Neural progenitor cell (in vitro differentiated cells): ENCODE data around the gene RPS2. TPM values are rescaled to one million over a fixed set of nuclear protein-coding genes. Genes with fewer than 3 reads are reported as not detected.

ENCODE experiments used
- DNase-seq: peaks from one replicate; pipeline ENCODE4 v3.0.0-alpha.2; 2016; ENCODE audit warnings: low spot score
- H2AFZ ChIP-seq: fragments of 200-600 bp; sonication (generic); replicated peaks from 2 replicates; pipeline ENCODE4 v1.6.1; 2016; ENCODE audit warnings: antibody characterized with exemption
- H3F3A ChIP-seq: fragments of 200-600 bp; sonication (generic); 2 replicates; pipeline ENCODE4 v1.6.1; 2016; ENCODE audit warnings: antibody characterized with exemption, low read depth
- H3K27ac ChIP-seq: fragments of 200-600 bp; sonication (generic); 2 replicates; pipeline ENCODE4 v1.5.1; 2016; ENCODE audit warnings: mild to moderate bottlenecking
- H3K27me3 ChIP-seq: fragments of 200-600 bp; sonication (generic); 2 replicates; pipeline ENCODE4 v1.6.1; 2016; ENCODE audit warnings: mild to moderate bottlenecking, moderate library complexity
- H3K36me3 ChIP-seq: fragments of 200-600 bp; sonication (generic); 2 replicates; pipeline ENCODE4 v1.5.1; 2016
- H3K4me1 ChIP-seq: fragments of 200-600 bp; sonication (generic); 2 replicates; pipeline ENCODE4 v1.6.1; 2016; ENCODE audit warnings: mixed run types
- H3K4me2 ChIP-seq: fragments of 200-600 bp; sonication (generic); 2 replicates; pipeline ENCODE4 v1.6.1; 2016
- H3K4me3 ChIP-seq: fragments of 200-600 bp; sonication (generic); 2 replicates; pipeline ENCODE4 v1.5.1; 2016
- H3K79me2 ChIP-seq: fragments of 200-600 bp; sonication (generic); 2 replicates; pipeline ENCODE4 v1.6.1; 2016; ENCODE audit warnings: low read depth
- H3K9ac ChIP-seq: fragments of 200-600 bp; sonication (generic); 2 replicates; pipeline ENCODE4 v1.6.1; 2016
- H3K9me3 ChIP-seq: fragments of 200-600 bp; sonication (generic); 2 replicates; pipeline ENCODE4 v1.5.1; 2016; ENCODE audit warnings: low read depth
- H4K20me1 ChIP-seq: fragments of 200-600 bp; sonication (generic); 2 replicates; pipeline ENCODE4 v1.6.1; 2016; ENCODE audit warnings: low read depth
- H3K27ac Mint-ChIP-seq: 3 replicates; pipeline ENCODE4 v1.8.0; 2021; ENCODE audit warnings: mixed read lengths
- H3K27me3 Mint-ChIP-seq: 2 replicates; pipeline ENCODE4 v1.8.0; 2022; ENCODE audit warnings: low read depth, mild to moderate bottlenecking, inconsistent platforms, moderate library complexity, mixed read lengths; ENCODE audit not compliant: insufficient read depth
- H3K36me3 Mint-ChIP-seq: 3 replicates; pipeline ENCODE4 v1.8.0; 2021; ENCODE audit warnings: mixed read lengths
- H3K4me1 Mint-ChIP-seq: 3 replicates; pipeline ENCODE4 v1.8.0; 2021; ENCODE audit warnings: mixed read lengths
- H3K4me3 Mint-ChIP-seq: 3 replicates; pipeline ENCODE4 v1.8.0; 2021; ENCODE audit warnings: mild to moderate bottlenecking, moderate library complexity, mixed read lengths
- H3K9me3 Mint-ChIP-seq: 3 replicates; pipeline ENCODE4 v1.8.0; 2020; ENCODE audit warnings: mixed read lengths
- EZH2 ChIP-seq: fragments of 200-600 bp; sonication (generic); IDR thresholded peaks from 2 replicates; pipeline ENCODE4 v1.6.1; 2017; ENCODE audit warnings: antibody characterized with exemption, mild to moderate bottlenecking, moderate library complexity
- EZH2phosphoT487 ChIP-seq: fragments of 200-600 bp; sonication (generic); IDR thresholded peaks from 2 replicates; pipeline ENCODE4 v1.6.1; 2017; ENCODE audit warnings: antibody characterized with exemption
- total RNA-seq: library from RNA; depleted of rRNA; stranded (reverse); fragments of >200 nt; gene quantifications from 2 replicates; pipeline ENCODE4 v1.2.3, GENCODE V29; 2015; ENCODE audit warnings: low replicate concordance
- TF ChIP-seq, protein P1 (sequence below): fragments of 200-600 bp; sonication (generic); IDR thresholded peaks from 2 replicates; pipeline ENCODE4 v1.5.1; 2017; ENCODE audit warnings: antibody characterized with exemption, mild to moderate bottlenecking

Gene RPS2
- total RNA-seq, 1 donor from 2014 or later = 3,079 TPM

DNA sequence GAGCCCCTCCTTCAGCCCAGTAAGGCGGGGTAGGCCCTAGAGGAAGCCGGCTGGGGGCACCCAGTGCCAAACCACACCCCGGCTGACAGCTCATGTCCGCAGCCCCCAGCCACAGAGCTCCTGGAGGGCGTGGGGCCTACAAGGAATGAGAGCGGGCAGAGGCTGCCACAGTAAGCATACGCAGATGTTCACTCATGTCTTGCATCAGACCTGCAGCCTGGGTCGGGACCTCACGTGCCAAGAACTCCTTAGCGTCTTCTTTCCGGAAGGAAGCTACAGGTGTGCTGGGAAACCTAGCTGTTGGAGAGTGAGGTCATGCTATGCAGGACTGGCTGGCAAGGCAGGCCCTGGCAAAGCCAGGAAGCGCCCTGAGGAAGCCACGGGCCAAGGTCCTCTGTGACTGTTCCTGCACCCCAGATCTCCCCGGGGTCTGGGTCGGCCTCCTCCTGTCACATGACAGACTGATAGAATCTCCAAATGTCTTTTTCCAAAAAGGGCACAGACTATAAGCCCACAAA lies 43.4 kb upstream of the RPS2 start:
- Mint-ChIP-seq H3K4me1 (peaks cover 34% of the 10 kb centered on the region), H3K9me3 (no peaks in the 10 kb centered on the region), H3K4me3 (peak overlapping the region; percentile 88), H3K36me3 (peaks cover 3% of the 10 kb centered on the region), H3K27me3 (peaks cover 2% of the 10 kb centered on the region), H3K27ac (no peak overlapping the region)
- DNase-seq = no peak
- TF ChIP-seq, protein P1, sequence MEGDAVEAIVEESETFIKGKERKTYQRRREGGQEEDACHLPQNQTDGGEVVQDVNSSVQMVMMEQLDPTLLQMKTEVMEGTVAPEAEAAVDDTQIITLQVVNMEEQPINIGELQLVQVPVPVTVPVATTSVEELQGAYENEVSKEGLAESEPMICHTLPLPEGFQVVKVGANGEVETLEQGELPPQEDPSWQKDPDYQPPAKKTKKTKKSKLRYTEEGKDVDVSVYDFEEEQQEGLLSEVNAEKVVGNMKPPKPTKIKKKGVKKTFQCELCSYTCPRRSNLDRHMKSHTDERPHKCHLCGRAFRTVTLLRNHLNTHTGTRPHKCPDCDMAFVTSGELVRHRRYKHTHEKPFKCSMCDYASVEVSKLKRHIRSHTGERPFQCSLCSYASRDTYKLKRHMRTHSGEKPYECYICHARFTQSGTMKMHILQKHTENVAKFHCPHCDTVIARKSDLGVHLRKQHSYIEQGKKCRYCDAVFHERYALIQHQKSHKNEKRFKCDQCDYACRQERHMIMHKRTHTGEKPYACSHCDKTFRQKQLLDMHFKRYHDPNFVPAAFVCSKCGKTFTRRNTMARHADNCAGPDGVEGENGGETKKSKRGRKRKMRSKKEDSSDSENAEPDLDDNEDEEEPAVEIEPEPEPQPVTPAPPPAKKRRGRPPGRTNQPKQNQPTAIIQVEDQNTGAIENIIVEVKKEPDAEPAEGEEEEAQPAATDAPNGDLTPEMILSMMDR = no peak
- TF ChIP-seq EZH2phosphoT487 (no peak), EZH2 (no peak)
- Histone ChIP-seq H3K27ac (no peak overlapping the region), H2AFZ (no peak overlapping the region), H3K4me1 (peaks cover 17% of the 10 kb centered on the region), H3K4me2 (peak overlapping the region; percentile 89), H3K4me3 (peak overlapping the region; percentile 100), H3K9me3 (no peaks in the 10 kb centered on the region), H3K79me2 (peaks cover 51% of the 10 kb centered on the region), H4K20me1 (peaks cover 60% of the 10 kb centered on the region), H3K9ac (peak overlapping the region; percentile 88), H3K27me3 (no peaks in the 10 kb centered on the region), H3F3A (peaks cover 30% of the 10 kb centered on the region), H3K36me3 (no peaks in the 10 kb centered on the region)

DNA sequence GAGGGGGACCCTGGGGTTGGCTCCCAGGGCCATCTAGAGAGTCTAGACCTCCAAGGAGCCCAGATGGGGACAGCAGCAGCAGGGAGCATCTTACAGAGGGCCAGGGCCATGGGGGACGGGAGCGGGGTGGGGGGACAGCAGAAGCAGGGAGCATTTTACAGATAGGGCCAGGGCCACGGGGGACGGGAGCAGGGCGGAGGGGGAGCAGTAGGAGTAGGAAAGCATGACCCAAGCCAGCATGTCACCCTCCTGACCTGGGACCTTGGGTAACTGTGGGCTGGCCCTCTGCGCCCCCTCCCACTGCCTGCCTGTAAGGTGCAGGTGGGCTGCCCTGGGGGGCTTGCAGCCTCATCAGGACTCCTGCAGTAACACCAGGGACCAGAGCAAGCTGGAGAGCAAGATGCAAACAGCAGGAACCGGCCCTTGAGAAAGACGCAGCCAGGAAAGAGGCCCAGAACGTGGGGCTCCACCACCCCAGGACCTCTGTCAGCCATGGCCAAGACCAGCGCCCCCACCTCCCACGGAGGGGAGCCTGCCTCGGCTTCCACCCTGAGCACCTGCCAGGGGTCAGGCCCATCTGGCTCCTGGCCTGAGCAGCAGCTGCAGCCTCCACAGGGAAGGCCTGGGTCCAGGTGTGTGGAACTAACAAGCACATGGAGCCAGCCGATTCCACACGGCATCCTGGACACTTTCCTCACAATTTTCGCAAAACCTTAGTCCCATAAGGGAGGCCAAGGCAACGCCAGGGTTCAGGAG lies 42.6 kb upstream of the RPS2 start:
- no peak for DNase-seq
- peak overlapping the region; percentile 89 for H3K4me2 ChIP-seq
- no peak overlapping the region for H3K9ac ChIP-seq
- no peaks in the 10 kb centered on the region for H3K9me3 ChIP-seq
- peak overlapping the region; percentile 88 for H3K4me3 Mint-ChIP-seq
- no peaks in the 10 kb centered on the region for H3K36me3 ChIP-seq
- H3K27ac ChIP-seq = no peak overlapping the region
- peaks cover 2% of the 10 kb centered on the region for H3K27me3 Mint-ChIP-seq
- H3K79me2 ChIP-seq = peaks cover 52% of the 10 kb centered on the region
- H3K27me3 ChIP-seq = no peaks in the 10 kb centered on the region
- H3K27ac Mint-ChIP-seq = no peak overlapping the region
- no peaks in the 10 kb centered on the region for H3K9me3 Mint-ChIP-seq
- peaks cover 17% of the 10 kb centered on the region for H3K4me1 ChIP-seq
- peaks cover 34% of the 10 kb centered on the region for H3K4me1 Mint-ChIP-seq
- peaks cover 62% of the 10 kb centered on the region for H4K20me1 ChIP-seq
- H3K36me3 Mint-ChIP-seq = peaks cover 4% of the 10 kb centered on the region
- H3K4me3 ChIP-seq = no peak overlapping the region
- H2AFZ ChIP-seq = no peak overlapping the region
- TF ChIP-seq, protein P1 = no peak
- TF ChIP-seq EZH2phosphoT487 (no peak), EZH2 (no peak)
- H3F3A ChIP-seq = peaks cover 30% of the 10 kb centered on the region

DNA sequence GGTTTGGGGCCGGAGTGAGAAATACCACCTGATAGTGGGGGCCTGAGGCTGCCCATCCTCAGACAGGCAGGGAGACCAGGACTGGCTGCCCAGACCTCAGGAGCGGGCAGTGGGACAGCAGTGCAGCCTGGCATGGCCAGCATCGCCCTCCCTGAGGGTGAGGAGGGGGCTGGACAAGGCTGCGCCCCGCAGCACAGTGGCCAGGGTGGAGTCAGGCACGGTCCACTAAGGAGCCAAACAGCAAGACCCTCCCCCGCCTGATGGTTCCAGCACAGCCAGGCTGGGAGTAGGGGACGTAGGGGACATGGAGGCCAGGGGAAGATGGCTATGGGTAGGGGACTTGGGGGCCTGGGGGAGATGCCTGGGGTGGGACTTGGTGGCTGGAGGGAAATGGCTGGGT lies 41.7 kb upstream of the RPS2 start:
- H4K20me1 ChIP-seq = peaks cover 66% of the 10 kb centered on the region

More for the DNA sequence above, 41.7 kb upstream of the RPS2 start:
- peak overlapping the region; percentile 71 for H3K4me3 Mint-ChIP-seq
- peaks cover 4% of the 10 kb centered on the region for H3K36me3 Mint-ChIP-seq
- peaks cover 30% of the 10 kb centered on the region for H3F3A ChIP-seq
- peaks cover 17% of the 10 kb centered on the region for H3K4me1 ChIP-seq
- no peak overlapping the region for H3K9ac ChIP-seq
- TF ChIP-seq EZH2 (no peak), EZH2phosphoT487 (no peak)
- TF ChIP-seq, protein P1 = no peak
- H3K27ac ChIP-seq = no peak overlapping the region
- no peaks in the 10 kb centered on the region for H3K9me3 ChIP-seq
- peaks cover 52% of the 10 kb centered on the region for H3K79me2 ChIP-seq
- DNase-seq = no peak
- no peaks in the 10 kb centered on the region for H3K36me3 ChIP-seq
- no peaks in the 10 kb centered on the region for H3K27me3 ChIP-seq
- H3K4me3 ChIP-seq = no peak overlapping the region
- H3K27me3 Mint-ChIP-seq = peaks cover 2% of the 10 kb centered on the region
- H3K9me3 Mint-ChIP-seq = no peaks in the 10 kb centered on the region
- no peak overlapping the region for H3K4me2 ChIP-seq
- peaks cover 34% of the 10 kb centered on the region for H3K4me1 Mint-ChIP-seq
- H3K27ac Mint-ChIP-seq = peak overlapping the region; percentile 57
- H2AFZ ChIP-seq = no peak overlapping the region
